HEK293 (cell line): ENCODE results near the gene ISL1.

Experiments used
- CTCF ChIA-PET: fragments of 350-600 bp; formaldehyde crosslinking; extraction: SDS; loops from one replicate; lab custom pipeline; 2021; ENCODE audit warnings: antibody characterized with exemption; lab: Yijun Ruan, JAX
- POLR2A ChIA-PET: fragments of 300-600 bp; formaldehyde crosslinking; extraction: SDS; loops from one replicate; lab custom pipeline; 2020; ENCODE audit warnings: antibody characterized with exemption, inconsistent platforms; lab: Yijun Ruan, JAX
- H3K27ac ChIP-seq: fragments of 200-500 bp; sonication (Bioruptor generic); 2 replicates; pipeline ENCODE4 v1.5.1; 2014; ENCODE audit warnings: low read depth, low read length, control low read depth, inconsistent platforms; ENCODE audit errors: extremely low read depth
- H3K36me3 ChIP-seq, 2 experiments: fragments of 200-500 bp in 1 of 2; sonication (Bioruptor generic) in 1 of 2; 1 replicate in 1 of 2; 2 replicates in 1 of 2; pipeline ENCODE4 v1.5.1; 2014 to 2017; ENCODE audit warnings: inconsistent platforms in 2 of 2, low read length in 2 of 2; ENCODE audit not compliant: control insufficient read depth in 2 of 2, insufficient read depth in 1 of 2
- H3K4me1 ChIP-seq: fragments of 200-500 bp; sonication (Bioruptor generic); 2 replicates; pipeline ENCODE4 v1.5.1; 2014; ENCODE audit warnings: mild to moderate bottlenecking, low read length, inconsistent platforms; ENCODE audit not compliant: control insufficient read depth, insufficient read depth
- H3K4me3 ChIP-seq: 2 replicates; pipeline ENCODE4 v1.5.1; 2011; ENCODE audit warnings: low read depth, mild to moderate bottlenecking, control low read depth, low read length, moderate library complexity
- H3K9me3 ChIP-seq: fragments of 200-500 bp; sonication (Bioruptor generic); 2 replicates; pipeline ENCODE4 v1.5.1; 2014; ENCODE audit warnings: low read depth, low read length, inconsistent platforms; ENCODE audit not compliant: control insufficient read depth, insufficient read depth
- BCL11B ChIP-seq: fragments of 450-650 bp; formaldehyde crosslinking; IDR thresholded peaks from 2 replicates; pipeline ENCODE4 v1.5.1; 2016; ENCODE audit warnings: low read depth, missing biosample characterization, missing genetic modification characterization
- EGR2 ChIP-seq: fragments of 450-650 bp; formaldehyde crosslinking; IDR thresholded peaks from 2 replicates; pipeline ENCODE4 v1.5.1; 2016; ENCODE audit warnings: low read depth, missing biosample characterization, missing genetic modification characterization
- GLI2 ChIP-seq: fragments of 450-650 bp; formaldehyde crosslinking; IDR thresholded peaks from 2 replicates; pipeline ENCODE4; 2017; ENCODE audit warnings: missing biosample characterization, missing genetic modification characterization, low read depth, borderline replicate concordance
- KLF1 ChIP-seq: fragments of 450-650 bp; formaldehyde crosslinking; IDR thresholded peaks from 2 replicates; pipeline ENCODE4 v1.5.1; 2016; ENCODE audit warnings: missing biosample characterization, missing genetic modification characterization
- RBAK ChIP-seq: fragments of 450-650 bp; formaldehyde crosslinking; IDR thresholded peaks from 2 replicates; pipeline ENCODE4 v1.5.1; 2016; ENCODE audit warnings: missing biosample characterization, missing genetic modification characterization
- REPIN1 ChIP-seq: fragments of 450-650 bp; formaldehyde crosslinking; IDR thresholded peaks from 2 replicates; pipeline ENCODE4 v1.5.1; 2017; ENCODE audit warnings: missing biosample characterization, missing genetic modification characterization, low read depth
- SCRT2 ChIP-seq: fragments of 450-650 bp; formaldehyde crosslinking; IDR thresholded peaks from 2 replicates; pipeline ENCODE4 v1.5.1; 2016; ENCODE audit warnings: missing biosample characterization, missing genetic modification characterization
- TRIM28 ChIP-seq: IDR thresholded peaks from 2 replicates; pipeline ENCODE4 v1.6.1; 2011; ENCODE audit warnings: low read length, control low read depth, borderline replicate concordance
- ZBTB21 ChIP-seq: fragments of 450-650 bp; formaldehyde crosslinking; IDR thresholded peaks from 2 replicates; pipeline ENCODE4 v1.5.1; 2017; ENCODE audit warnings: missing biosample characterization, missing genetic modification characterization
- ZFP37 ChIP-seq: fragments of 450-650 bp; formaldehyde crosslinking; IDR thresholded peaks from 2 replicates; pipeline ENCODE4 v1.5.1; 2016; ENCODE audit warnings: missing biosample characterization, missing genetic modification characterization
- ZIC2 ChIP-seq: fragments of 450-650 bp; formaldehyde crosslinking; IDR thresholded peaks from 2 replicates; pipeline ENCODE4 v1.5.1; 2016; ENCODE audit warnings: missing biosample characterization, missing genetic modification characterization
- ZNF16 ChIP-seq: fragments of 450-650 bp; formaldehyde crosslinking; IDR thresholded peaks from 2 replicates; pipeline ENCODE4 v1.5.1; 2016; ENCODE audit warnings: low read depth, missing biosample characterization, missing genetic modification characterization
- ZNF202 ChIP-seq: fragments of 450-650 bp; formaldehyde crosslinking; IDR thresholded peaks from 2 replicates; pipeline ENCODE4 v1.5.1; 2016; ENCODE audit warnings: missing biosample characterization, missing genetic modification characterization, borderline replicate concordance
- ZNF221 ChIP-seq: fragments of 450-650 bp; formaldehyde crosslinking; IDR thresholded peaks from 2 replicates; pipeline ENCODE4 v1.5.1; 2017; ENCODE audit warnings: missing biosample characterization, missing genetic modification characterization, borderline replicate concordance
- ZNF239 ChIP-seq: fragments of 450-650 bp; formaldehyde crosslinking; IDR thresholded peaks from 2 replicates; pipeline ENCODE4 v1.5.1; 2016; ENCODE audit warnings: missing biosample characterization, missing genetic modification characterization
- ZNF350 ChIP-seq: fragments of 450-650 bp; formaldehyde crosslinking; IDR thresholded peaks from 2 replicates; pipeline ENCODE4 v1.5.0; 2017; ENCODE audit warnings: missing biosample characterization, mild to moderate bottlenecking, missing genetic modification characterization
- ZNF404 ChIP-seq: fragments of 450-650 bp; formaldehyde crosslinking; IDR thresholded peaks from 2 replicates; pipeline ENCODE4 v1.5.1; 2017; ENCODE audit warnings: missing biosample characterization, missing genetic modification characterization
- ZNF529 ChIP-seq: fragments of 450-650 bp; formaldehyde crosslinking; IDR thresholded peaks from 2 replicates; pipeline ENCODE4 v1.5.1; 2017; ENCODE audit warnings: missing genetic modification characterization, missing biosample characterization; ENCODE audit not compliant: insufficient replicate concordance
- ZNF530 ChIP-seq: fragments of 450-650 bp; formaldehyde crosslinking; IDR thresholded peaks from 2 replicates; pipeline ENCODE4 v1.5.1; 2016; ENCODE audit warnings: low read depth, missing biosample characterization, missing genetic modification characterization
- ZNF548 ChIP-seq: fragments of 450-650 bp; formaldehyde crosslinking; IDR thresholded peaks from 2 replicates; pipeline ENCODE4 v1.5.1; 2016; ENCODE audit warnings: missing biosample characterization, missing genetic modification characterization
- ZNF549 ChIP-seq: fragments of 450-650 bp; IDR thresholded peaks from 2 replicates; pipeline ENCODE4 v1.5.1; 2018; ENCODE audit warnings: missing biosample characterization, missing genetic modification characterization, mild to moderate bottlenecking, inconsistent platforms, moderate library complexity
- ZNF558 ChIP-seq: fragments of 450-650 bp; formaldehyde crosslinking; IDR thresholded peaks from 2 replicates; pipeline ENCODE4 v1.5.1; 2016; ENCODE audit warnings: missing biosample characterization, missing genetic modification characterization
- ZNF560 ChIP-seq: fragments of 450-650 bp; formaldehyde crosslinking; IDR thresholded peaks from 2 replicates; pipeline ENCODE4 v1.5.1; 2017; ENCODE audit warnings: missing biosample characterization, missing genetic modification characterization, borderline replicate concordance
- ZNF561 ChIP-seq: fragments of 450-650 bp; IDR thresholded peaks from 2 replicates; pipeline ENCODE4 v1.5.1; 2018; ENCODE audit warnings: missing biosample characterization, missing genetic modification characterization, borderline replicate concordance
- ZNF585B ChIP-seq: fragments of 450-650 bp; formaldehyde crosslinking; IDR thresholded peaks from 2 replicates; pipeline ENCODE4 v1.5.1; 2016; ENCODE audit warnings: missing biosample characterization, missing genetic modification characterization
- ZNF610 ChIP-seq: fragments of 450-650 bp; formaldehyde crosslinking; IDR thresholded peaks from 2 replicates; pipeline ENCODE4 v1.5.1; 2016; ENCODE audit warnings: missing biosample characterization, missing genetic modification characterization, borderline replicate concordance
- ZNF843 ChIP-seq: fragments of 450-650 bp; formaldehyde crosslinking; IDR thresholded peaks from 2 replicates; pipeline ENCODE4 v1.5.1; 2016; ENCODE audit warnings: missing biosample characterization, missing genetic modification characterization
- TF ChIP-seq, protein P1 (sequence below): fragments of 450-650 bp; formaldehyde crosslinking; IDR thresholded peaks from 2 replicates; pipeline ENCODE4 v1.5.1; 2016; ENCODE audit warnings: missing biosample characterization, missing genetic modification characterization, borderline replicate concordance
- TF ChIP-seq, protein P2 (sequence below): fragments of 450-650 bp; formaldehyde crosslinking; IDR thresholded peaks from 2 replicates; pipeline ENCODE4 v1.5.1; 2016; ENCODE audit warnings: missing biosample characterization, missing genetic modification characterization
- TF ChIP-seq, protein P3 (sequence below): fragments of 450-650 bp; formaldehyde crosslinking; IDR thresholded peaks from 2 replicates; pipeline ENCODE4 v1.5.1; 2016; ENCODE audit warnings: missing biosample characterization, missing genetic modification characterization

The ISL1 gene

DNA sequence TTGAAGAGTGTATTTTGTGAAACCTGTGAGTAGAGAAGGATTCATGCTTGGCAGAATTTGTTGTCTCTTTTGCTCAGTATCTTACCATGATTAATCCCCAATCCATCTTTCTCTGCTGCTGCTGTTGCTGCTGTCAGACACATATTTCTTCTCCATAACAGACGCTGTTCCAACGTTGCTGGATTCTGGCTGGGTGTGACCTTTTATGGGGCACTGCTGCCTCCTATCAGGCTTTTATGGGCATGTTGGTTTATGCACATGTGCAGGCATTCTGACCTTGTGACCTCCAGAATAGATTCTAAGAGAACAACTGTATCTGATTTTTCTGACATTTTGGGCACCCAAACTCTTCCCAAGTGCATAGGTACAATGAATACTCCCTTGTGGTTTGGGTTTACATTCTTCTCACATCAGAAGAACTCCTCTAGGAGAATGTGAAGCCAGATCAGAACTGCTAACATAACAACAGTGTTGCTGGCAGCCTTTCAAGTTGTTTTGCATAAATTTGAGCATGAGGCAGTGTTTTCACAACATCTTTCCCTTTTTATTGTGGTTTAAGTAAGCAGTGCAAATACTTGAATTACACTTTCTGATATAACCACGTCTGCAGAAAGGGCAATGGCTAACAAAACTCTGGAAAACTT lies 9.2 kb upstream of the ISL1 start:
- H3K9me3 ChIP-seq, result no peaks in the 10 kb centered on the region
- ChIA-PET POLR2A (interaction anchor here (1.5 kb wide), 1 partner anchor 9 kb away, joined by 4 read pairs; the partner anchor contains the start of gene ISL1), CTCF (interaction anchor here (0.7 to 1.7 kb wide), 3 partner anchors 146 to 411 kb away, joined by 3 to 11 read pairs (median 3); no protein-coding TSS in a partner anchor)
- H3K27ac ChIP-seq, result peak overlapping the region; percentile 21; the same call in 1 of the 2 replicates
- H3K4me1 ChIP-seq, result peaks cover 20% of the 10 kb centered on the region
- no peak overlapping the region for H3K4me3 ChIP-seq
- H3K36me3 ChIP-seq, result no peaks in the 10 kb centered on the region
- TF ChIP-seq ZNF221 (no peak), RBAK (tag by site-specific recombination) (no peak), ZBTB21 (tag by site-specific recombination) (no peak), TRIM28 (peak; percentile 88)

DNA sequence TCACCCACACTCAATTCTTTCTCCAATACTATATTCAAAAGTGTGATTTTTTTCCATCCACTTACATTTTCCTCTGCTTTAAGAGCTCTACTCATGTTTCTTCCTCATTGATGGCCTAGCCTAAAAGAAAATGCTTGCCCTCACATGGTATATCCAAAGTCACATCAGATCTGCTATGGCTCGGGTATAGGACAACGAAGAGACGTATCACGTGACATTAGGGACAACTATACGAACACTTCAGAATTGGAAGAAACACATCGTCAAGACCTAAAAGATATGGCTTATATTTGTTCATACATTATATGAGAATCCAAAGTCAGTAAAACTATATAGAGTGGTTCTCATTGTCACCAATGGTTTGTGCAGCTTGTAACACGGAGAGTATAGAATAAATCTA lies 8.2 kb upstream of the ISL1 start:
- Histone ChIP-seq H3K36me3 (no peaks in the 10 kb centered on the region), H3K4me1 (peaks cover 24% of the 10 kb centered on the region), H3K4me3 (no peak overlapping the region), H3K27ac (no peak overlapping the region; the same call in 1 of the 2 replicates), H3K9me3 (no peaks in the 10 kb centered on the region)
- CTCF ChIA-PET, result interaction anchor here (0.7 to 1.7 kb wide), 3 partner anchors 12 to 412 kb away, joined by 3 to 11 read pairs (median 6); no protein-coding TSS in a partner anchor
- TF ChIP-seq ZNF560 (no peak), ZNF585B (tag by site-specific recombination) (no peak), ZNF16 (tag by site-specific recombination) (no peak), SCRT2 (tag by site-specific recombination) (no peak), ZNF239 (tag by site-specific recombination) (no peak), ZNF548 (tag by site-specific recombination) (no peak), EGR2 (no peak), ZNF558 (tag by site-specific recombination) (no peak), ZIC2 (tag by site-specific recombination) (no peak), ZFP37 (tag by site-specific recombination) (no peak)
- TF ChIP-seq, protein P1, sequence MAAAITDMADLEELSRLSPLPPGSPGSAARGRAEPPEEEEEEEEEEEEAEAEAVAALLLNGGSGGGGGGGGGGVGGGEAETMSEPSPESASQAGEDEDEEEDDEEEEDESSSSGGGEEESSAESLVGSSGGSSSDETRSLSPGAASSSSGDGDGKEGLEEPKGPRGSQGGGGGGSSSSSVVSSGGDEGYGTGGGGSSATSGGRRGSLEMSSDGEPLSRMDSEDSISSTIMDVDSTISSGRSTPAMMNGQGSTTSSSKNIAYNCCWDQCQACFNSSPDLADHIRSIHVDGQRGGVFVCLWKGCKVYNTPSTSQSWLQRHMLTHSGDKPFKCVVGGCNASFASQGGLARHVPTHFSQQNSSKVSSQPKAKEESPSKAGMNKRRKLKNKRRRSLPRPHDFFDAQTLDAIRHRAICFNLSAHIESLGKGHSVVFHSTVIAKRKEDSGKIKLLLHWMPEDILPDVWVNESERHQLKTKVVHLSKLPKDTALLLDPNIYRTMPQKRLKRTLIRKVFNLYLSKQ (tag by site-specific recombination), result no peak
- TF ChIP-seq, protein P2, sequence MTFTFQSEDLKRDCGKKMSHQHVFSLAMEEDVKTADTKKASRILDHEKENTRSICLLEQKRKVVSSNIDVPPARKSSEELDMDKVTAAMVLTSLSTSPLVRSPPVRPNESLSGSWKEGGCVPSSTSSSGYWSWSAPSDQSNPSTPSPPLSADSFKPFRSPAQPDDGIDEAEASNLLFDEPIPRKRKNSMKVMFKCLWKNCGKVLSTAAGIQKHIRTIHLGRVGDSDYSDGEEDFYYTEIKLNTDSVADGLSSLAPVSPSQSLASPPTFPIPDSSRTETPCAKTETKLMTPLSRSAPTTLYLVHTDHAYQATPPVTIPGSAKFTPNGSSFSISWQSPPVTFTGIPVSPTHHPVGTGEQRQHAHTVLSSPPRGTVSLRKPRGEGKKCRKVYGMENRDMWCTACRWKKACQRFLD (tag by site-specific recombination), result no peak
- TF ChIP-seq, protein P3, sequence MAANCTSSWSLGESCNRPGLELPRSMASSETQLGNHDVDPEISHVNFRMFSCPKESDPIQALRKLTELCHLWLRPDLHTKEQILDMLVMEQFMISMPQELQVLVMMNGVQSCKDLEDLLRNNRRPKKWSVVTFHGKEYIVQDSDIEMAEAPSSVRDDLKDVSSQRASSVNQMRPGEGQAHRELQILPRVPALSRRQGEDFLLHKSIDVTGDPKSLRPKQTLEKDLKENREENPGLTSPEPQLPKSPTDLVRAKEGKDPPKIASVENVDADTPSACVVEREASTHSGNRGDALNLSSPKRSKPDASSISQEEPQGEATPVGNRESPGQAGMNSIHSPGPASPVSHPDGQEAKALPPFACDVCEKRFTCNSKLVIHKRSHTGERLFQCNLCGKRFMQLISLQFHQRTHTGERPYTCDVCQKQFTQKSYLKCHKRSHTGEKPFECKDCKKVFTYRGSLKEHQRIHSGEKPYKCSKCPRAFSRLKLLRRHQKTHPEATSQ (tag by site-specific recombination), result no peak
- POLR2A ChIA-PET, result interaction anchor here (1.4 kb wide), 1 partner anchor 8 kb away, joined by 4 read pairs; the partner anchor contains the start of gene ISL1

DNA sequence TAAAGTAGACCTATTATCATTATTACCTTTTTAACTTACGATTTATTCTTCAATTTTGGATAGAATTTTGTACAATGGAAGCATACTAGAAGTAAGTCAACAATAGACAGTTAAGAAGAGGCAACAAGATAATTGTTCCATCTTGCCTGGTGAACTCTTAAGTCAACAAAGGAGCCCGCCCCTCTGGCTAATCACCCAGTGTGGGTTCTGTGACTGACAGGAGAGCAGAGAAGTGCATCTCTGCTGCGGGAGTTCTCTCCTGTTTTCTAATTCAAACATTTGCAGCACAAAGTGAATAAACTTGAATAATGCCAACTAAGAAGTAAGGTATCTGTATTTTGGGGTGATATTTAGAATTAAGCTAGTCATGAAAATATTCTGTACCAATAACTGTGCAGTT lies 6.7 kb upstream of the ISL1 start:
- H3K4me3 ChIP-seq, result no peak overlapping the region
- H3K36me3 ChIP-seq, result no peaks in the 10 kb centered on the region
- no peaks in the 10 kb centered on the region for H3K9me3 ChIP-seq
- peaks cover 28% of the 10 kb centered on the region for H3K4me1 ChIP-seq
- no peak overlapping the region for H3K27ac ChIP-seq
- POLR2A ChIA-PET, result no interaction called here
- CTCF ChIA-PET, result no interaction called here
- TF ChIP-seq BCL11B (tag by site-specific recombination) (no peak), ZFP37 (tag by site-specific recombination) (no peak), GLI2 (tag by site-specific recombination) (no peak), ZNF350 (no peak), REPIN1 (tag by site-specific recombination) (no peak), ZNF549 (tag by site-specific recombination) (no peak), KLF1 (tag by site-specific recombination) (no peak), ZNF529 (tag by site-specific recombination) (no peak), ZNF221 (no peak), ZNF843 (no peak), ZNF610 (tag by site-specific recombination) (no peak), ZNF561 (tag by site-specific recombination) (no peak), ZNF202 (tag by site-specific recombination) (no peak), ZNF530 (tag by site-specific recombination) (no peak), SCRT2 (tag by site-specific recombination) (no peak), ZNF404 (tag by site-specific recombination) (no peak)
